GM12878 (cell line): ENCODE measurements around the gene DHX38. TPM values are rescaled to one million over a fixed set of nuclear protein-coding genes. Genes with fewer than 3 reads are reported as not detected.

Experiments used
- CHD1 ChIP-seq: IDR thresholded peaks from 2 replicates; pipeline ENCODE4 v1.6.1; 2012; ENCODE audit warnings: low read depth, low read length, improper control_type of control experiment
- EED ChIP-seq: sonication (generic); IDR thresholded peaks from 2 replicates; pipeline ENCODE4 v1.6.1; 2016; ENCODE audit warnings: antibody characterized with exemption, low read depth
- ETV6 ChIP-seq, 2 experiments: fragments of 450-650 bp in 1 of 2; IDR thresholded peaks in 1 of 2; conservative IDR thresholded peaks in 1 of 2; 2 replicates each; pipeline ENCODE4 v1.6.1; 2014; ENCODE audit warnings: antibody characterized with exemption in 1 of 2, borderline replicate concordance in 1 of 2, low read depth in 1 of 2, mild to moderate bottlenecking in 1 of 2, moderate library complexity in 1 of 2
- GATAD2B ChIP-seq: fragments of 450-650 bp; conservative IDR thresholded peaks from 2 replicates; pipeline ENCODE4 v1.6.1; 2017; ENCODE audit warnings: low read depth, mild to moderate bottlenecking, moderate library complexity
- HDAC2 ChIP-seq: fragments of 200-600 bp; sonication (generic); IDR thresholded peaks from 2 replicates; pipeline ENCODE4 v1.6.1; 2017
- LARP7 ChIP-seq: fragments of 450-650 bp; IDR thresholded peaks from 2 replicates; pipeline ENCODE4 v1.6.1; 2017; ENCODE audit warnings: mild to moderate bottlenecking
- MYB ChIP-seq: fragments of 150-350 bp; IDR thresholded peaks from 2 replicates; pipeline ENCODE4 v1.6.1; 2014; ENCODE audit warnings: mild to moderate bottlenecking, low read depth, low read length, borderline replicate concordance
- NR2F1 ChIP-seq: fragments of 450-650 bp; conservative IDR thresholded peaks from 2 replicates; pipeline ENCODE4 v1.6.1; 2017; ENCODE audit warnings: mild to moderate bottlenecking
- NRF1 ChIP-seq: conservative IDR thresholded peaks from 2 replicates; pipeline ENCODE4 v1.6.1; 2011; ENCODE audit warnings: mild to moderate bottlenecking, low read depth, low read length, improper control_type of control experiment
- PML ChIP-seq: IDR thresholded peaks from 2 replicates; pipeline ENCODE4 v1.6.1; 2012; ENCODE audit warnings: low read length, inconsistent platforms
- POLR2AphosphoS5 ChIP-seq: IDR thresholded peaks from 2 replicates; pipeline ENCODE4 v1.6.1; 2011; ENCODE audit warnings: mild to moderate bottlenecking, low read length, inconsistent platforms
- RAD51 ChIP-seq: fragments of 450-650 bp; IDR thresholded peaks from 2 replicates; pipeline ENCODE4 v1.6.1; 2016; ENCODE audit warnings: moderate library complexity, mild to moderate bottlenecking, inconsistent platforms
- RCOR1 ChIP-seq: conservative IDR thresholded peaks from 2 replicates; pipeline ENCODE4 v1.6.1; 2012; ENCODE audit warnings: low read depth, low read length, improper control_type of control experiment
- STAT3 ChIP-seq: IDR thresholded peaks from 2 replicates; pipeline ENCODE4 v1.6.1; 2011; ENCODE audit warnings: low read depth, low read length, improper control_type of control experiment
- ZBED1 ChIP-seq: IDR thresholded peaks from 2 replicates; pipeline ENCODE4 v1.6.1; 2016; ENCODE audit warnings: borderline replicate concordance
- polyA plus RNA-seq, 11 experiments: library from polyadenylated mRNA; depleted of rRNA in 4 of 11; unstranded in 6 of 11; stranded (reverse) in 5 of 11; fragments of >200 nt; fragmentation: Nextera tagmentation in 4 of 11; fragmentation: Illumina TruSeq in 1 of 11; extraction: Ambion mirVana in 4 of 11; extraction: Trizol in 1 of 11; gene quantifications; 1 replicate in 1 of 11; 2 replicates in 10 of 11; pipeline versions ENCODE4 v1.2.1 to v1.2.3, GENCODE V29; 2011 to 2016; ENCODE audit warnings: inconsistent platforms in 2 of 11, missing spikeins in 2 of 11, low read depth in 1 of 11
- total RNA-seq, 4 experiments: library from RNA; depleted of rRNA in 3 of 4; stranded (reverse); fragments of >200 nt in 3 of 4; fragmentation: Illumina TruSeq in 1 of 4; extraction: Trizol in 1 of 4; gene quantifications; 2 replicates each; pipeline versions ENCODE4 v1.2.1 to v1.2.3, GENCODE V29; 2013 to 2021
- TF ChIP-seq, protein P1 (sequence below): fragments of 450-650 bp; IDR thresholded peaks from 2 replicates; pipeline ENCODE4 v1.6.1; 2016; ENCODE audit warnings: mild to moderate bottlenecking
- TF ChIP-seq, protein P2 (sequence below): fragments of 150-350 bp; IDR thresholded peaks from 2 replicates; pipeline ENCODE4 v1.6.1; 2016; ENCODE audit warnings: low read depth, low read length
- TF ChIP-seq, protein P3 (sequence below): IDR thresholded peaks from 2 replicates; pipeline ENCODE4 v1.6.1; 2011; ENCODE audit warnings: borderline replicate concordance, low read depth, mild to moderate bottlenecking, moderate library complexity, low read length; ENCODE audit not compliant: insufficient read depth, poor library complexity, severe bottlenecking
- TF ChIP-seq, protein P4 (sequence below): IDR thresholded peaks from 2 replicates; pipeline ENCODE4 v1.6.1; 2012; ENCODE audit warnings: improper control_type of control experiment, low read depth, low read length; ENCODE audit not compliant: insufficient replicate concordance

Gene DHX38
- total and polyA plus RNA-seq, 10 of the 15 experiments (the other 5 are each of a cell fraction or from before 2014, with no cell fraction given) = 2.1 to 67.8 (median 43.2) TPM

DNA sequence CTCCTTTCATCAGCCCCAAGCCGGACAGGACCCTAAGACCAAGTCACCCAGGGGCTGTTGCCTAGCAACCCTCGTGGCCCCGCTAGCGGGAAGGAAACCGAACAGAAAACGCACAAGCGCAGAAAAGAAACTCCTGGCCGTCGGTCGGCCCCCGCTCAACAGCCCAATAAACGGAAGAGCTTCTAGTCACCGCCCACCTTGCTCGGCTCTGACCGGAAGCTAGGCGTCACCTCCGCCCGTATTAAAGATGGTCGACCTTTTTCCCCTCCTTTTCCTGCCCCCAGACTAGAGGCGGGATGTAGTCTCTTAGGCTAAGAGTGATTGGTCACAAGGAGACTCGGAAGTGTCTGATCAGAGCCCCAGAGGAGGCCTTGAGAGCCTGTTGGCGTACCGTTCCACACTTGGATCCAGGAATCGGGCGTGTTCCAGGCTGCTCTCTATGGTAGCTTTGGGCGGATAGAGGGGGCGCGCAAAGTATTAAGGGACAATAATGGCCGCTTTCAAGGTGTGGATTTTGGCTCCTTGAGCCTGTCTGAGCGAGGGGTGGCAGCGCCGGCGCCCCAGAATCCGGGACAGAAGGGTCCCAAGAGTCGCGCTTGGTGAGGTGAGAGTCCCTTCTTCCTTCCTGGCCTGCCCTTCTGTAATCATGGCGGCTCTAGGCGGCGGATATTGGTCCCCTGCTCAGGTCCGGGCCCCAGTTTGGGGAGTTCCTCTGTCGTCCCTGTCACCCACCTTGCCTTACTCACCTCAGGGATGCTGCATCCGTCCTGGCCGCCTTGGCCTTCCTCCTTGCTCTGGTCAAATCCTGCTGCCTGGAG is at the start of gene DHX38, which contains the start of gene TXNL4B (continued):
- TF ChIP-seq, protein P1, sequence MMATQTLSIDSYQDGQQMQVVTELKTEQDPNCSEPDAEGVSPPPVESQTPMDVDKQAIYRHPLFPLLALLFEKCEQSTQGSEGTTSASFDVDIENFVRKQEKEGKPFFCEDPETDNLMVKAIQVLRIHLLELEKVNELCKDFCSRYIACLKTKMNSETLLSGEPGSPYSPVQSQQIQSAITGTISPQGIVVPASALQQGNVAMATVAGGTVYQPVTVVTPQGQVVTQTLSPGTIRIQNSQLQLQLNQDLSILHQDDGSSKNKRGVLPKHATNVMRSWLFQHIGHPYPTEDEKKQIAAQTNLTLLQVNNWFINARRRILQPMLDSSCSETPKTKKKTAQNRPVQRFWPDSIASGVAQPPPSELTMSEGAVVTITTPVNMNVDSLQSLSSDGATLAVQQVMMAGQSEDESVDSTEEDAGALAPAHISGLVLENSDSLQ = peak; percentile 91
- TF ChIP-seq HDAC2 = no peak
- TF ChIP-seq RAD51 = peak; percentile 48; the same call in 1 of the 2 replicates
- no peak for TF ChIP-seq CHD1
- 0 out of 2 replicates have a peak, but pooled peaks have one; percentile 14 for TF ChIP-seq NRF1
- no peak for TF ChIP-seq STAT3
- TF ChIP-seq MYB = no peak
- TF ChIP-seq ZBED1 = no peak
- TF ChIP-seq PML = peak; percentile 59; the same call in 1 of the 2 replicates
- TF ChIP-seq RCOR1 = no peak
- TF ChIP-seq, protein P2, sequence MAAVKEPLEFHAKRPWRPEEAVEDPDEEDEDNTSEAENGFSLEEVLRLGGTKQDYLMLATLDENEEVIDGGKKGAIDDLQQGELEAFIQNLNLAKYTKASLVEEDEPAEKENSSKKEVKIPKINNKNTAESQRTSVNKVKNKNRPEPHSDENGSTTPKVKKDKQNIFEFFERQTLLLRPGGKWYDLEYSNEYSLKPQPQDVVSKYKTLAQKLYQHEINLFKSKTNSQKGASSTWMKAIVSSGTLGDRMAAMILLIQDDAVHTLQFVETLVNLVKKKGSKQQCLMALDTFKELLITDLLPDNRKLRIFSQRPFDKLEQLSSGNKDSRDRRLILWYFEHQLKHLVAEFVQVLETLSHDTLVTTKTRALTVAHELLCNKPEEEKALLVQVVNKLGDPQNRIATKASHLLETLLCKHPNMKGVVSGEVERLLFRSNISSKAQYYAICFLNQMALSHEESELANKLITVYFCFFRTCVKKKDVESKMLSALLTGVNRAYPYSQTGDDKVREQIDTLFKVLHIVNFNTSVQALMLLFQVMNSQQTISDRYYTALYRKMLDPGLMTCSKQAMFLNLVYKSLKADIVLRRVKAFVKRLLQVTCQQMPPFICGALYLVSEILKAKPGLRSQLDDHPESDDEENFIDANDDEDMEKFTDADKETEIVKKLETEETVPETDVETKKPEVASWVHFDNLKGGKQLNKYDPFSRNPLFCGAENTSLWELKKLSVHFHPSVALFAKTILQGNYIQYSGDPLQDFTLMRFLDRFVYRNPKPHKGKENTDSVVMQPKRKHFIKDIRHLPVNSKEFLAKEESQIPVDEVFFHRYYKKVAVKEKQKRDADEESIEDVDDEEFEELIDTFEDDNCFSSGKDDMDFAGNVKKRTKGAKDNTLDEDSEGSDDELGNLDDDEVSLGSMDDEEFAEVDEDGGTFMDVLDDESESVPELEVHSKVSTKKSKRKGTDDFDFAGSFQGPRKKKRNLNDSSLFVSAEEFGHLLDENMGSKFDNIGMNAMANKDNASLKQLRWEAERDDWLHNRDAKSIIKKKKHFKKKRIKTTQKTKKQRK = peak; percentile 71
- no peak for TF ChIP-seq NR2F1
- TF ChIP-seq LARP7 = no peak
- TF ChIP-seq ETV6 (conservative IDR thresholded peaks at IDR 0.05 in 1 of 2, IDR thresholded peaks at IDR 0.05 in 1 of 2; ENCODE audit: borderline replicate concordance in 1 of 2, low read depth in 1 of 2) = no peak
- TF ChIP-seq, protein P3, sequence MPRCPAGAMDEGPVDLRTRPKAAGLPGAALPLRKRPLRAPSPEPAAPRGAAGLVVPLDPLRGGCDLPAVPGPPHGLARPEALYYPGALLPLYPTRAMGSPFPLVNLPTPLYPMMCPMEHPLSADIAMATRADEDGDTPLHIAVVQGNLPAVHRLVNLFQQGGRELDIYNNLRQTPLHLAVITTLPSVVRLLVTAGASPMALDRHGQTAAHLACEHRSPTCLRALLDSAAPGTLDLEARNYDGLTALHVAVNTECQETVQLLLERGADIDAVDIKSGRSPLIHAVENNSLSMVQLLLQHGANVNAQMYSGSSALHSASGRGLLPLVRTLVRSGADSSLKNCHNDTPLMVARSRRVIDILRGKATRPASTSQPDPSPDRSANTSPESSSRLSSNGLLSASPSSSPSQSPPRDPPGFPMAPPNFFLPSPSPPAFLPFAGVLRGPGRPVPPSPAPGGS = no peak
- no peak for TF ChIP-seq GATAD2B
- TF ChIP-seq POLR2AphosphoS5 = peak; percentile 94
- TF ChIP-seq, protein P4, sequence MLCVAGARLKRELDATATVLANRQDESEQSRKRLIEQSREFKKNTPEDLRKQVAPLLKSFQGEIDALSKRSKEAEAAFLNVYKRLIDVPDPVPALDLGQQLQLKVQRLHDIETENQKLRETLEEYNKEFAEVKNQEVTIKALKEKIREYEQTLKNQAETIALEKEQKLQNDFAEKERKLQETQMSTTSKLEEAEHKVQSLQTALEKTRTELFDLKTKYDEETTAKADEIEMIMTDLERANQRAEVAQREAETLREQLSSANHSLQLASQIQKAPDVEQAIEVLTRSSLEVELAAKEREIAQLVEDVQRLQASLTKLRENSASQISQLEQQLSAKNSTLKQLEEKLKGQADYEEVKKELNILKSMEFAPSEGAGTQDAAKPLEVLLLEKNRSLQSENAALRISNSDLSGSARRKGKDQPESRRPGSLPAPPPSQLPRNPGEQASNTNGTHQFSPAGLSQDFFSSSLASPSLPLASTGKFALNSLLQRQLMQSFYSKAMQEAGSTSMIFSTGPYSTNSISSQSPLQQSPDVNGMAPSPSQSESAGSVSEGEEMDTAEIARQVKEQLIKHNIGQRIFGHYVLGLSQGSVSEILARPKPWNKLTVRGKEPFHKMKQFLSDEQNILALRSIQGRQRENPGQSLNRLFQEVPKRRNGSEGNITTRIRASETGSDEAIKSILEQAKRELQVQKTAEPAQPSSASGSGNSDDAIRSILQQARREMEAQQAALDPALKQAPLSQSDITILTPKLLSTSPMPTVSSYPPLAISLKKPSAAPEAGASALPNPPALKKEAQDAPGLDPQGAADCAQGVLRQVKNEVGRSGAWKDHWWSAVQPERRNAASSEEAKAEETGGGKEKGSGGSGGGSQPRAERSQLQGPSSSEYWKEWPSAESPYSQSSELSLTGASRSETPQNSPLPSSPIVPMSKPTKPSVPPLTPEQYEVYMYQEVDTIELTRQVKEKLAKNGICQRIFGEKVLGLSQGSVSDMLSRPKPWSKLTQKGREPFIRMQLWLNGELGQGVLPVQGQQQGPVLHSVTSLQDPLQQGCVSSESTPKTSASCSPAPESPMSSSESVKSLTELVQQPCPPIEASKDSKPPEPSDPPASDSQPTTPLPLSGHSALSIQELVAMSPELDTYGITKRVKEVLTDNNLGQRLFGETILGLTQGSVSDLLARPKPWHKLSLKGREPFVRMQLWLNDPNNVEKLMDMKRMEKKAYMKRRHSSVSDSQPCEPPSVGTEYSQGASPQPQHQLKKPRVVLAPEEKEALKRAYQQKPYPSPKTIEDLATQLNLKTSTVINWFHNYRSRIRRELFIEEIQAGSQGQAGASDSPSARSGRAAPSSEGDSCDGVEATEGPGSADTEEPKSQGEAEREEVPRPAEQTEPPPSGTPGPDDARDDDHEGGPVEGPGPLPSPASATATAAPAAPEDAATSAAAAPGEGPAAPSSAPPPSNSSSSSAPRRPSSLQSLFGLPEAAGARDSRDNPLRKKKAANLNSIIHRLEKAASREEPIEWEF = no peak
- peak; percentile 73 for TF ChIP-seq EED
